ENCODE results near the gene SAMHD1. TPM values are rescaled to one million over a fixed set of nuclear protein-coding genes. Genes with fewer than 3 reads are reported as not detected.
"Not testable (repeated sequence)": the region's sequence is repeated elsewhere in the genome, so short reads cannot be mapped to it uniquely, and the experiment has no call there.

The SAMHD1 gene
- total RNA-seq, 2 experiments from 2014 or later: 10.6 to 20.8 TPM

DNA sequence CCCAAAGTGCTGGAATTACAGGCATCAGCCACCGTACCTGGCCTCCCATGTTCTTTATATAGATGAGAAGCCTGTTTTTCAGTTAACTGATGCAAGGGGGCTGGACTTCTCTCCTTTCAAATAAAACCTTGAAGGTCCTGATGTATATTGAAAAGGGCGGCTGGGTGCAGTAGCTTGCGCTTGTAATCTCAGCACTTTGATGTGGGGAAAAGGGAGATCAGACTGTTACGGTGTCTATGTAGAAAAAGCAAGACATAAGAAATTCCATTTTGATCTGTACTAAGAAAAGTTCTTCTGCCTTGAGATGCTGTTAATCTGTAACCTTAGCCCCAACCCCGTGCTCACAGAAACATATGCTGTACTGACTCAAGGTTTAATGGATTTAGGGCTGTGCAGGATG is 16.1 kb upstream of the SAMHD1 start:
- H3K4me2 ChIP-seq (ENCODE audit: low read length): no peak overlapping the region
- no peaks in the 10 kb centered on the region for H3K36me3 ChIP-seq (ENCODE audit: insufficient read depth, low read length)
- TF ChIP-seq CTCF (conservative IDR thresholded peaks at IDR 0.05; ENCODE audit: low read length) (no peak), EZH2phosphoT487 (IDR thresholded peaks at IDR 0.05; ENCODE audit: borderline replicate concordance, low read depth, low read length) (no peak)
- no peak overlapping the region for H3K27ac ChIP-seq (ENCODE audit: low read depth, low read length, poor library complexity, severe bottlenecking)
- 0 out of 2 replicates have a peak, but pooled peaks cover 5% of the 10 kb centered on the region for H3K9me3 ChIP-seq (ENCODE audit: low read length)
- CTCF ChIA-PET (ENCODE audit: unreplicated experiment): no interaction called here
- no peaks in the 10 kb centered on the region for H3K4me1 ChIP-seq (ENCODE audit: insufficient read depth, low read length, poor library complexity, severe bottlenecking)
- no peaks in the 10 kb centered on the region for H3K9me2 ChIP-seq (ENCODE audit: insufficient read depth, low read length)
- no peaks in the 10 kb centered on the region for H3K79me2 ChIP-seq (ENCODE audit: insufficient read depth, low read depth, low read length)
- no peak overlapping the region for H2AFZ ChIP-seq (ENCODE audit: low read length)
- no TSS peak for BruUV-seq (replicated peaks)
- H4K20me1 ChIP-seq (ENCODE audit: insufficient read depth, low read length): no peaks in the 10 kb centered on the region
- no peak overlapping the region for H3K4me3 ChIP-seq (ENCODE audit: low read depth, low read length, poor library complexity, severe bottlenecking)
- POLR2A ChIA-PET: no interaction called here
- intact Hi-C loops (cut with micrococcal nuclease; ENCODE audit: unreplicated experiment): no loop called here
- DNase-seq (ENCODE audit: low spot score): no peak

- H3K4me2 ChIP-seq (ENCODE audit: low read length); H3K36me3 ChIP-seq (ENCODE audit: insufficient read depth, low read length); H3K27ac ChIP-seq (ENCODE audit: low read depth, low read length, poor library complexity, severe bottlenecking); intact Hi-C loops (cut with micrococcal nuclease; ENCODE audit: unreplicated experiment); H3K9me2 ChIP-seq (ENCODE audit: insufficient read depth, low read length); H4K20me1 ChIP-seq (ENCODE audit: insufficient read depth, low read length); H3K9me3 ChIP-seq (ENCODE audit: low read length); BruUV-seq (replicated peaks); DNase-seq (ENCODE audit: low spot score); CTCF ChIA-PET (ENCODE audit: unreplicated experiment); H3K4me1 ChIP-seq (ENCODE audit: insufficient read depth, low read length, poor library complexity, severe bottlenecking); H2AFZ ChIP-seq (ENCODE audit: low read length); POLR2A ChIA-PET; H3K79me2 ChIP-seq (ENCODE audit: insufficient read depth, low read depth, low read length); H3K4me3 ChIP-seq (ENCODE audit: low read depth, low read length, poor library complexity, severe bottlenecking): not testable (repeated sequence)
These were observed 15.5 kb upstream of the SAMHD1 start for GRCh38 chr20:36966965-36967364.

DNA sequence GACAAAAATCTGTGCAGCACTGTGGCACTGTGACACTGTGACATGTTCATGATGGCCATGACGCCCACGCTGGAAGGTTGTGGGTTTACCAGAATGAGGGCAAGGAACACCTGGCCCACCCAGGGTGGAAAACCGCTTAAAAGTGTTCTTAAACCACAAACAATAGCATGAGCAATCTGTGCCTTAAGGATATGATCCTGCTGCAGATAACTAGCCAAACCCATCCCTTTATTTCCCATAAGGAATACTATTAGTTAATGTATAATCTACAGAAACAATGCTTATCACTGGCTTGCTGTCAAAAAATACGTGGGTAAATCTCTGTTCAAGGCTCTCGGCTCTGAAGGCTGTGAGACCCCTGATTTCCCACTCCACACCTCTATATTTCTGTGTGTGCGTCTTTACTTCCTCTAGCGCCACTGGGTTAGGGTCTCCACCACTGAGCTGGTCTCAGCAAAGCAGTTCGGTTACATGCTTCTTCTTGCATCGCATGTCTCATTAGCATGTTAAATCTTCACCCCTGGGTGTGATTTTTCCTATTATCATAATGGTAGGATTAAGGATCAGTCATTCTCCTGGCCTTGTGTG is 10.9 kb upstream of the SAMHD1 start:
- intact Hi-C loops (cut with micrococcal nuclease; ENCODE audit: unreplicated experiment); H3K27ac ChIP-seq (ENCODE audit: low read depth, low read length, poor library complexity, severe bottlenecking); H3K36me3 ChIP-seq (ENCODE audit: insufficient read depth, low read length); H2AFZ ChIP-seq (ENCODE audit: low read length); DNase-seq (ENCODE audit: low spot score); H4K20me1 ChIP-seq (ENCODE audit: insufficient read depth, low read length); BruUV-seq (replicated peaks); H3K9me3 ChIP-seq (ENCODE audit: low read length); H3K4me2 ChIP-seq (ENCODE audit: low read length); H3K4me3 ChIP-seq (ENCODE audit: low read depth, low read length, poor library complexity, severe bottlenecking); CTCF ChIA-PET (ENCODE audit: unreplicated experiment); H3K4me1 ChIP-seq (ENCODE audit: insufficient read depth, low read length, poor library complexity, severe bottlenecking); H3K79me2 ChIP-seq (ENCODE audit: insufficient read depth, low read depth, low read length); H3K9me2 ChIP-seq (ENCODE audit: insufficient read depth, low read length): not testable (repeated sequence)
- POLR2A ChIA-PET: interaction anchor here (0.6 kb wide), 1 partner anchor 14 kb away, joined by 3 read pairs; no protein-coding TSS in a partner anchor

- Histone ChIP-seq H3K4me1 (ENCODE audit: insufficient read depth, low read length, poor library complexity, severe bottlenecking) (no peaks in the 10 kb centered on the region), H3K4me3 (ENCODE audit: low read depth, low read length, poor library complexity, severe bottlenecking) (no peak overlapping the region), H3K79me2 (ENCODE audit: insufficient read depth, low read depth, low read length) (no peaks in the 10 kb centered on the region), H3K27ac (ENCODE audit: low read depth, low read length, poor library complexity, severe bottlenecking) (no peak overlapping the region), H3K9me3 (ENCODE audit: low read length) (0 out of 2 replicates have a peak, but pooled peaks cover 8% of the 10 kb centered on the region), H2AFZ (ENCODE audit: low read length) (no peak overlapping the region), H3K4me2 (ENCODE audit: low read length) (no peak overlapping the region), H3K9me2 (ENCODE audit: insufficient read depth, low read length) (no peaks in the 10 kb centered on the region), H3K36me3 (ENCODE audit: insufficient read depth, low read length) (no peaks in the 10 kb centered on the region), H4K20me1 (ENCODE audit: insufficient read depth, low read length) (no peaks in the 10 kb centered on the region)
- TF ChIP-seq CTCF (conservative IDR thresholded peaks at IDR 0.05; ENCODE audit: low read length): no peak
- BruUV-seq (replicated peaks): no TSS peak
- intact Hi-C loops (cut with micrococcal nuclease; ENCODE audit: unreplicated experiment): no loop called here
- ChIA-PET POLR2A (no interaction called here), CTCF (ENCODE audit: unreplicated experiment) (no interaction called here)
- DNase-seq (ENCODE audit: low spot score): no peak
These were observed 7.7 kb upstream of the SAMHD1 start for GRCh38 chr20:36959242-36959641.
